Measurements from ENCODE around the gene AGBL5. TPM values are rescaled to one million over a fixed set of nuclear protein-coding genes. Genes with fewer than 3 reads are reported as not detected.

AGBL5 gene
- 10 to 100 TPM; 20.0 to 22.9 TPM for total RNA-seq
- long read RNA-seq, donor 1, transcript AGBL5-201 (11 exons, 2,382 nt), result major isoform, 10 of 23 reads
- long read RNA-seq, donor 1, partial matches to known transcripts, result 3 of 23 reads
- long read RNA-seq, donor 1, other reads (novel, unspliced or antisense), result 6 of 23 reads
- long read RNA-seq, donor 2, transcript AGBL5-210 (7 exons, 1,850 nt), result minor isoform, 13 of 94 reads
- long read RNA-seq, donor 2, transcript AGBL5-201 (11 exons, 2,382 nt), result major isoform, 45 of 94 reads
- long read RNA-seq, donor 2, partial matches to known transcripts, result 15 of 94 reads
- long read RNA-seq, donor 2, other reads (novel, unspliced or antisense), result 19 of 94 reads

GRCh38 chr2:27050996-27051901 lies at the start of gene AGBL5:
TSS of gene AGBL5 (plus strand) at chr2:27051668. CDS start at chr2:27052959, 1,291 bp downstream.
- DNase-seq (ENCODE audit: low spot score), result peak; percentile 97
- intact Hi-C loops (cut with DNase I), result no loop called here

GRCh38 chr2:27001950-27002349 lies 49.5 kb upstream of the AGBL5 start:
- DNase-seq (ENCODE audit: low spot score), result no peak
- intact Hi-C loops (cut with DNase I), result no loop called here

DNA sequence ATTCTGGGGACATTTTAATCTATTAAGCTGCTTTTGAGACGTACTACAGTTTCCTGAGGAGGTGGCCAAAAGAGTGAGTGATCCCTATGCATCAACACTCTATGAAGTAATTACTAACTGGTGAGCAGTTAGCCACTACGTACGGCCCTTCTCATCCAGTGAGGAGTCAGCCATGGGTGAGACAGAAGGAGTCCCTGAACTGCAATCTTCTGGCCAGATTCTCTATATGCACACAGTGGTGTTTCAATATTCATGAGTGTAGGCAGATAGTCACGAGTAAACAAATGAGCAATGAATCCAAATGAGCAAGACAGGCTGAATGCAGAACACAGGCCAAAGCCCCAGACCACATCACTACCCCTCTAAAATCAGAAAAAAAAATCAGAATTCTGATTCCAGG lies 48.5 kb upstream of the AGBL5 start:
- DNase-seq (ENCODE audit: low spot score), result no peak
- intact Hi-C loops (cut with DNase I), result no loop called here

DNA sequence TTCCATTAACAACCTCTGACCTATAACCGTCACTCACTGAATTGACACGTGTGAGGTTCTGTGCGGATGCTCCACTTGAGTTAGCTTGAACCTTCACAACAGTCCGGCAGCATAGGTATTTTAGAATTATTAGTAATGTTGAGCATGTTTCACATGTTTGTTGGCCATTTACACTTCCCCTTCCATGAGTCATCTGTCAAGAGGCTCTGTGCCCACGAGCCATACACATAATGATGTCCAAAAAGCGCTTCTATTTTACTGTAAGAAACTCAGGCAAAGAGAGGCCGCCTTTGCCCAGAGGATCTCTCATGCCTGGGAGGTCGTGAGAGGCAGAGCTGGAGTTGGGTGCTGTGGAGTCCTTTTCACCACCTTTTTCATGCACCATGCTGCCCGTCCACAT lies 47.6 kb upstream of the AGBL5 start:
- no peak for DNase-seq (ENCODE audit: low spot score)
- intact Hi-C loops (cut with DNase I), result no loop called here

DNA sequence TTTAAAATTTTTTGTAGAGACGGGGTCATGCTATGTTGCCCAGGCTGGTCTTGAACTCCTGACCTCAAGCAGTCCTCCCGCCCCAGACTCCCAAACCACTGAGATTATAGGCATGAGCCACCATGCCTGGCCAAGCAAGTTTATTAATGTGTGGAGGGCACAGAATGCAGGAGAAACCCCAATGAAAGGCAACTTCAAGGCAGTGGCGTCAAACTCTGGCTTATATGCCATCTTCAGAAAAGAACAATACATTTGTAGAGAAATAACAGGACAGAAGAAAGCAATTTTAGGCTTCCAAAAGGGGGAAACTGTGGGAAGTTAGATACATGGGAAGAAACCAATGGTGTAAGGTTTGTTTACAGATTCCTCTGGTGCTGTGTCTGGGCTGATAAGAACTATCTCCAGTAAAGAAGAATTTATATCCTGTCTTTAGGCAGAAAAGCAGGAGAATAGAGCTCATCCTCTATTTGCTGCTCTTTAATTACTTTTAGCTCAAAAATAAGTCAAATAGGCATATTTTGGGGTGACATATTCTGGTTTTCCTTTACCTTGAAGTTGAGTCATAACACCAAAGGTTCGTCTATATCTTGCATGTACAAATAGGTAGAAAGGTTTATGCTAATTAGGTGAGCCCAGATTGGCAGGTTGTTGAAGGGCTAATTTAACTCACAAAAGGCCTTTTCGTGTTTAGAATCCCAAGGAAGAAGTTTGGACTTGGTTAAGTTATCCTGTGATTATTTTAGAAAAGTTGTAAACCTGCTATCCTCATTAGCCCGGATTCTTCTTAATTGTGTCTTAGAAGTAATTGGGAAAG lies 44.7 kb upstream of the AGBL5 start:
- no peak for DNase-seq (ENCODE audit: low spot score)

DNA sequence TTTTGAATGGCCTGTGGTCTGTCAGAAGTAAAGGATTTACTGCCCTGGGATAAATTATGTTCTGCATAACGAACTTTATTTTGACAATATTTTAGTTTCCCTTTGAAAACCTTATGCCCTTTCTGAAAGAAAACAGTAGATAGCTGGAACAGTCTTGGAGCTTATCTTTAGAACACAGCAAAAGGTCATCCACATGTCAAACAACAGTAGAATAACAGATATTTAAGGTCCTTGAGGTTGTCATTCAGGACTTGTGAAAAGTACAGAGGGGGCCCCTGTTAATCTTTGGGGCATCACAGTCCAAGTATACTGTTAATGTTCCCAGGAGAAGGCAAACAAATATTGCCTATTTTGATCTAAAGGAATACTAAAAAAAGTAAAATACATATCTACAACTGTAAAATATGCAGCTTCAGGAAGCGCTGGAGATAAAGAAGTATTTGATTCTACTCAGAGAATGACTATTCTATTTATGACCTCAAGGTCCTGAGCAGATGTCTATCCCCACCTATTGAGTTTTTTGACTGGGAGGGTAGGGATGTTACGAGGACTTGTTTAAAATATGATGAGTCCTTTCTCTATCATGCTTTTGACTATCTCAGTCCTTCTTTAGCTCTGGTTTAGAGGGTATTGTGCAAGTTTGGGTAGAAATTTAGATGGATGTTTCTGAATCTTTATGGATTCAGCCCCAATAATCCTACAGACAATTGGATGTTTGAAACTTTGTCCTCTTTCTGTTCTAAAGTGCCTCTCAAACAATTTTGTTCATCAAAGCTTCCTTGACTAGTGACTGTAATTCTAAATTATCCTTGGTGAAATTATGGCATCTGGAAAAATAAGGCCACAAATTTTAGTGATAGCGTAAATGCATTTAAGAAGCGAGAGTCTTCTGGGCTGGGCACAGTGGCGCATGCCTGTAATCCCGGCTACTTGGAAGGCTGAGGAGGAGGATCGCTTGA lies 43.8 kb upstream of the AGBL5 start:
- intact Hi-C loops (cut with DNase I), result no loop called here
- no peak for DNase-seq (ENCODE audit: low spot score)

More for the DNA sequence above, 44.7 kb upstream of the AGBL5 start:
- intact Hi-C loops (cut with DNase I), result no loop called here

- intact Hi-C loops (cut with DNase I), result no loop called here
- DNase-seq (ENCODE audit: low spot score), result no peak
Observed at GRCh38 chr2:27008678-27009077, 42.8 kb upstream of the AGBL5 start.

- intact Hi-C loops (cut with DNase I), result no loop called here
- DNase-seq (ENCODE audit: low spot score), result no peak
Observed at GRCh38 chr2:27009083-27009482, 42.4 kb upstream of the AGBL5 start.

- intact Hi-C loops (cut with DNase I), result no loop called here
- no peak for DNase-seq (ENCODE audit: low spot score)
Observed at GRCh38 chr2:27009716-27010115, 41.8 kb upstream of the AGBL5 start.

DNA sequence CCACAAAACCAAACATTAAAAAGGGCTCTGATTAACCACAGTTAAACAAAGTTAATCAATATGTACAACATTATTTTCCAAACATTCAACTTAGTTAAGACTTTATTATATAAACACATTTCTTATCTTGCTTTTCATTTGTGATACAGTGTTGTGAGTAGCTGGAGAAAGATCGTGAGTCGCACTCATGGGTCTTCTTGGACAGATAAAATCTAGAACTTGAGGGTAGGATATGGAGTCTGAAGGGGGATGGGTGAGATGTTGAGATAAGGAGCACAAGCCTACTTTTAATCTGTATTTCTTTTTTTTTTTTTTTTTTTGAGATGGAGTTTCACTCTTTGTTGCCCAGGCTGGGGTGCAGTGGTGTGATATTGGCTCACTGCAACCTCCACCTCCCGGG lies 41.3 kb upstream of the AGBL5 start:
- intact Hi-C loops (cut with DNase I), result no loop called here
- no peak for DNase-seq (ENCODE audit: low spot score)

DNA sequence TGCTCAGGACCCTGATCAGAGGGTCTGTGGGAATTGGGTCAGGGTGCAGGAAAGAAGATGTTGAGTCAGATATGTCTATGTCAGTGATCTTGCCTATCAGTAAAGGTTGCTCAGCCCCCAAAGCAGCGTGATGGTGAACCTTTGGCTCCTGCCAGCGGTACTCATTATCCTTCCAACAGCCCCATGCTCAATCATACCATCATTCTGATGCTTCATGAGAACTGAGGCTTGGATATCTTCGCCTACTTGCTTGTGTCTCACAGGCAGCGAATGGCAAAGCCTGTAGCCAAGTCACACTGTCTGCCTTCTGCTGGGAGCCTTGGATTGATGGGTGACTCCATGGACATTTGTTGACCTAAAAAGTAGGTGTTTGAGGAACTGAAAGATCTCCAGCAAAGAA lies 37.7 kb upstream of the AGBL5 start:
- intact Hi-C loops (cut with DNase I), result no loop called here
- no peak for DNase-seq (ENCODE audit: low spot score)

GRCh38 chr2:27014771-27015433 lies 36.6 kb upstream of the AGBL5 start:
- intact Hi-C loops (cut with DNase I), result loop anchor here in 1 of 2 donors (5.0 kb wide), 1 partner anchor 173 kb away; no protein-coding TSS in a partner anchor

GRCh38 chr2:27016801-27017325 lies 34.6 kb upstream of the AGBL5 start:
- peak; percentile 85 for DNase-seq (ENCODE audit: low spot score)
- intact Hi-C loops (cut with DNase I), result loop anchor here in 1 of 2 donors (2.0 to 5.0 kb wide), 2 partner anchors 56 to 175 kb away; no protein-coding TSS in a partner anchor

More at GRCh38 chr2:27014771-27015433, 36.6 kb upstream of the AGBL5 start:
- DNase-seq (ENCODE audit: low spot score), result no peak

DNA sequence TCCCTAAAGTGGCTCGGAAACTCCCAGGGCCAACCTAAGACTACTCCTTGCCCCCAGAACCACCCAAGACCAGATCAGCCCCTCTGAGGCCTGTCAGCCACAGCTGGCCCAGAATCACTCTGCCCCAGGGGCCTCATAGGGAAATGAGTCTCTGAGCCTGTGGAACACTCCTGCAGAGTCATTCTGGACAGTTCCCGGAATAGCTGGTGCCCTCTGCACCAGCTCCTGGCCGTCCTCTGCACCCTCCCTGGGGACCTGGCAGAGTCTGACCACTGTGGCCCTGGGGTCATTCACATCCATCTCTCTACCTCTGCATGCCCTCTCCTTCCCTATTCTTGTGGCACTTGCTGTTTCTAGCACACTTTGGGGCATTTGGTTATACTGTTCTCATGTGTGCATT lies 33.3 kb upstream of the AGBL5 start:
- intact Hi-C loops (cut with DNase I), result loop anchor here (2.0 to 5.0 kb wide), 2 partner anchors 55 to 176 kb away; no protein-coding TSS in a partner anchor

DNA sequence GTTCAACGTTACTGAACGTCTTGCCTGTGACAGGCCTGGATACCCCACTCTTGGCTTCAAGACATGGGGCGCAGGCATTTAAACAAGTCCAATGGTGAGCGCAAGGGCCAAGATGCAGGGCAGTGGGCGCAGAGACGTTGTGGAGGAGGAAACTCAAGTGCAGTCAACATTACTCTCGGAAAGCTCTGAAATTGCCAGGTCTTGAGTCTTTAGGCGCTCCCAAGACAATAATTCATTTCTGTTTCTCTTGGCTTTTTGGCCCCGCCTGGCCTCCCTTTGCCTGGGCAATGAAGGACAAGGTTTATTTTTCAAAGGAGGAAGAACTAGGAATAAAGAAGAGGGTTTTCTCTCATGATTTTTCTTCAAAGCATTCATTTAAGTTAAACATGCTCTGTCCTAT lies 32.0 kb upstream of the AGBL5 start:
- no peak for DNase-seq (ENCODE audit: low spot score)
- intact Hi-C loops (cut with DNase I), result loop anchor here (2.0 to 5.0 kb wide), 2 partner anchors 57 to 177 kb away; no protein-coding TSS in a partner anchor

More for the DNA sequence above, 33.3 kb upstream of the AGBL5 start:
- DNase-seq (ENCODE audit: low spot score), result no peak

DNA sequence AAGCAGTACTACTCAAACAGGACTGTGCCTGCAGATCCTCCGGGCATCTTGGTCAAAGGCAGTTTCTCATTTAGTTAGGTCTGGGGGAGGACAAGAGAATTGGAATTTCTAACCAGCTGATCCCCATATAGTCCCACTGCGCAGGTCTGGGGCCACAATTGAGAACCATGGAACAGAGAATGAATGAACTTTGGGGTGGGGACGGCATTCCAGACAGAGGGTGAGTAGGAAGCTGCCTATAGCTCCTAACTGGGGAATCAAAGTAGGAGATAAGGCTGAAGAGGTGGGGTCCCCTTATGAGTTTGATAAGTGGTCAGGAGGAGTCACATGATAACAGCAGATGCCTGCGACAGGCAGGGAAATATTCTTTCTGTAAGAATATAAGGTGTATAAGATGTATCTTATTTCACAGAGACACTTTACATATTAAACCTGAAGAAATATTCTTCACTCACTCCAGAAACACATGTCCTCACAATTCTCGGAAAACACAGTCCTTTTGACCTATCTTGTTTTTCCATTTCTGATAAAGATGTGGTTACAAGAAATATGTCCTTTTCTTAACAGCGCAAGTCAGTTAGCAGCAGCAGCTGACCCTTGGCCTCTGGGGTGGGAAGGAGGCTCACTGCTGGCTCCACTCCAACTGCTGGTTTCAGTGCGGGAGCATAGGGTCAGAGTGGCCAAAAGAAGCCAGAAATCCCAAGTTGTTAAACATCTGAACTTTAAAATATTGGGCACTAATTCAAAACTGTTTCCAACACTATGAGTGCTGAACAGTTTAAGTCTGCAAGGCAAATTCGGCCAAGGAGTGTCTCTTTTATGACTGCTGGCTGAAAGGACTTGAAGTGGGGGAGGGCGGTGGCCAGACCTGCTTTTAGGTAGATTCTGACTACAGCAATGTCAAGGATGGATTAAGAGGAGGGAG lies 31.3 kb upstream of the AGBL5 start:
- intact Hi-C loops (cut with DNase I), result loop anchor here (2.0 to 5.0 kb wide), 2 partner anchors 57 to 178 kb away; no protein-coding TSS in a partner anchor
- peak; percentile 89 for DNase-seq (ENCODE audit: low spot score)

Measured in posterior vena cava (tissue), 2 donors.